NCI-H1092 (cell line): ENCODE measurements around the gene CUX1.
"Not testable (repeated sequence)": the region's sequence is repeated elsewhere in the genome, so short reads cannot be mapped to it uniquely, and the experiment has no call there.

Experiments
- DNase-seq: peaks from one replicate; lab custom pipeline; 2025; lab: John Stamatoyannopoulos, UW

The CUX1 gene

GRCh38 chr7:102312317-102312716 lies 494.9 kb downstream of the CUX1 start:
- DNase-seq = no peak

GRCh38 chr7:102313997-102314780 lies 496.8 kb downstream of the CUX1 start:
- DNase-seq = no peak

- DNase-seq = no peak
Observed at GRCh38 chr7:102317231-102318059, 500.0 kb downstream of the CUX1 start.

GRCh38 chr7:102318482-102318971 lies 501.1 kb downstream of the CUX1 start:
- DNase-seq = no peak

DNA sequence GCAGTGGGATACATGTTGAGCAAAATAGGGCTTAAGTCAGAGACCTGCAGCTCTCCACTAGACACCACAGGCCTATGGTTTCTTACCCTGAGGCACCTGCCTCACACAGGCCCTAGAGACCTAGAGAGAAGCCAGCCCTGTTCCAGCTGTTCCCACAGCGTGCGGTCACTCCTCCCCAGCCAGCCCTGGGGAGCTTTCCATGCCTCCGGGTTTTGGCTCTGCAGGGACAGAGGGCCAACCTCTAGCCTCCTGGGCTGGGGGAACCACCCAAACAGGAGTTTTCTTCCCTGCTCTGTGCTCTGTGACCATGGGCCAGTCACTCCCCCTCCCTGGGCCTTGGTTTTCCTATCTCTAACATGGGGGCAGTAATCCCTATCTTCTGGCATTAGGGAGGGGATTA lies 502.2 kb downstream of the CUX1 start:
- DNase-seq = no peak

DNA sequence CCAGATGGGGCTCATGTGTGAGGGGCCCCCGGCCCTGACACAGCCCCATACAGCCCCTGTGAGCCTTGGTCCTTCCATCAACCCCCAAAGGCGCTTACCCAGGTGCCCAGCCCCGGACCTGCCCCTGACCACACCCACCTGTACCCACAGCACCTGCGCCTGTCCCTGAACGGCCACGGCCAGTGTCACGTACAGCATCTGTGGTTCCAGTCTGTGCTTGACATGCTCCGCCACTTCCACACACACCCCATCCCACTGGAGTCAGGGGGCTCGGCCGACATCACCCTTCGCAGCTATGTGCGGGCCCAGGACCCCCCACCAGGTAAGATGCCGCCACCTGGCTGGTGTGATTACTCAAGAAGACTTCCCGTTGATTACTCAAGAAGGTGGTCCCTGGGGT lies 502.8 kb downstream of the CUX1 start:
- no peak for DNase-seq

DNA sequence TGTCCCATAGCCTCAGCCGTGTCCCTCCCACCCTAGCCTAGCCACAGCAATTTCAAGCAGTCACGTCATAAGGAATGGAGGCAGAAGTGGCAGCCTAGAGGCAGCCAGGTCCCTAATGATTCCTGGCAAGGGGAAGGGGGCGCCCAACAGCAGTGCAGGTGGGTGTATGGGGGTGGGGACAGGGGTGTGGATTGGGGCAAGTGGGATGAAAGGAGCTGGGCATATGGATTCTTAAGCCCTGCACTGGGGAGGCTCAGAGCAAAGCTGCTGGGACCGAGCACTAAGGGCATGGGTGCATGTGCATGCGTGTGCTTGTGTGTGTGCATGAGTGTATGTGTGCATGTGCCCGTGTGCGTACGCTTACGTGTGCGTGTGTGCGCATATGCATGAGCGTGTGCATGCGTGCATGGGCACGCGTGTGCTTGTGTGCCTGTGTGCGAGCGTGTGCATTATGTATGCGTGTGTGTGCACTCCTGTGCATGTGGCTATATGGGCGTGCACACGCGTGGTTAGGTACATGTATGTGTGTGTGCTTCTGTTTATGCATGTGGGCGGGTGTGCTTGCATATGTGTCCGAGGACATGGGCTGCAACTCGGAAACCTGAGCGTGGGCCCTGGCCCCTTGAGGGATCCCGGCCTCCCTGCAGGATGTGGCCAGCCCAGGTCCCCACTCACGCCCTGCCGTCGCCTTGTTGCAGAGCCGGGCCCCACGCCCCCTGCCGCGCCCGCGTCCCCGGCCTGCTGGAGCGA lies 503.4 kb downstream of the CUX1 start:
- no peak for DNase-seq

DNA sequence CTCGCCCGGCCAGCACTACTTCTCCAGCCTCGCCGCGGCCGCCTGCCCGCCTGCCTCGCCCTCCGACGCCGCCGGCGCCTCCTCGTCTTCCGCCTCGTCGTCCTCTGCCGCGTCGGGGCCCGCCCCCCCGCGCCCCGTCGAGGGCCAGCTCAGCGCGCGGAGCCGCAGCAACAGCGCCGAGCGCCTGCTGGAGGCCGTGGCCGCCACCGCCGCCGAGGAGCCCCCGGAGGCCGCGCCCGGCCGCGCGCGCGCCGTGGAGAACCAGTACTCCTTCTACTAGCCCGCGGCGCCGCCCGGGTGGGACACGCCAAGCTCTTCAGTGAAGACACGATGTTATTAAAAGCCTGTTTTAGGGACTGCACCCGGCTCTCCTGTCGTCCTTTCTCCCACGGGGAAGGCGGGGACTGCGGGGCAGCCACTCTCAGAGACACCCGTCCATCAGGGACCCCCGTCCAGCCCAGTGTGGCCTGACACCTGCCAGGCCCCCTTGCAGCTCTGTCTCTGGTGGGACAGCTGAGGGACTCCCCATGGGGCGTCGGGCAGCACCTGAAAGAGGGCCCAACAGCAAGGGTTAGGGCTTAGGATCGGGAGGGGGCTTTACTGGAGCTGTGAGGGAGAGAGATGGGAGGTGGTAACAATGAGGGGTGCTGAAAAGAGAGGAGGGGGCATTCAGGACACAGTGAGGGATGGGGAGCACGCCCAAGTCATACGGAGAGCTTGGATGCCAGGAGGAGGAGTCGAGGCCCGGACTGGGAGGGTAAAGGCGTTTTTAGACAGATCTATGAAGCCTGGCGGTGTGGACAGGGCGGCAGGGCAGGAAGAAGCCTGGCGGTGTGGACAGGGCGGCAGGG lies 504.1 kb downstream of the CUX1 start:
- no peak for DNase-seq

DNA sequence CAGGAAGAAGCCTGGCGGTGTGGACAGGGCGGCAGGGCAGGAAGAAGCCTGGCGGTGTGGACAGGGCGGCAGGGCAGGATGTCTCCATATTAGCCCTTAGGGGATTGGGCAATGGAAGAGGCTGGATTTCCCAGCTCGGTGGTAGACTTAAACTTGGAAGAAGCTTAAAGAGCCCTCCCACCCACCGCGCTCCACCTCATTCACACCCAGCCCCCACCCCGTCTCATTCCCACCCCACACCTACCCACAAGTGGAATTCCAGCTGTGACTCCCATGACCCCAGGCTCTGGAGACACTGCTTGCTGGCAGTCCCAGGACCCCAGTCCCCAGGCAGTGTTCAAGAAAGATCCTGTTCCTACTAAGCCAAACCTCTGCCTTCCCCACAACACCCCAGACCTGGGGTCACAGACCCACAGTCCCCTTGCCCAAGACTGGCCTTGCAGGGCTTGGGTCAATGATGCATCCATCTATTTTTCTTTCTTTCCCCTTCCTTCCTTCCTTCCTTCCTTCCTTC lies 504.8 kb downstream of the CUX1 start:
- DNase-seq = no peak

DNA sequence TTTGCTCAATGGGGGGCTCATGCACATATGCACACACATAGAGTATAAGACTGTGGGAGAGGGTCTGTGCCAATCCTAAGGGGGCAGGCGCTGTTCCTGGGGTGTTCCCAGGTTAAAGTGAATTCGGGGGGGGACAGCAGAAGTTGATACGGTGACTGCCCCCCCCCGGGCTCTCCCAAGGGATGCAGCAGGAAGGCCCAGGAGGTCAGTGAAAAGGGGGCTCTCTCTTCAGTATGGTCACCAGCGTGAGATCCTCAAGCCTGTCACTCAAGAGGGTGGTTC lies 506.4 kb downstream of the CUX1 start:
- DNase-seq = no peak

DNA sequence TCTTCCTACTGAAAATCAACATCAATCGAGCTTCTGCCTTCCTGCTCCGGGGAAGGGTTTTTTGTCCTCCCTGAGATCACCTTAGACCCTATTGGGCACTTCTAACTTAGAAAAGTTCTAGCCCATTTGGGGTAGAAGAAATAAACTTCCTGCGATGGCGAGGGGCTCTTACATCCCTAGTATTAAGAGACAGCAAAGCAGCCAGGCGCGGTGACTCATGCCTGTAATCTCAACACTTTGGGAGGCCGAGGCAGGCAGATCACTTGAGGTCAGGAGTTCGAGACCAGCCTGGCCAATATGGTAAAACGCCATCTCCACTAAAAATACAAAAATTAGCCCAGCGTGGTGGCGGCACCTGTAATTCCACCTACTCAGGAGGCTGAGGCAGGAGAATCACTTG lies 507.7 kb downstream of the CUX1 start:
- DNase-seq = not testable (repeated sequence)

GRCh38 chr7:102326157-102326889 lies 508.9 kb downstream of the CUX1 start:
- DNase-seq = no peak

DNA sequence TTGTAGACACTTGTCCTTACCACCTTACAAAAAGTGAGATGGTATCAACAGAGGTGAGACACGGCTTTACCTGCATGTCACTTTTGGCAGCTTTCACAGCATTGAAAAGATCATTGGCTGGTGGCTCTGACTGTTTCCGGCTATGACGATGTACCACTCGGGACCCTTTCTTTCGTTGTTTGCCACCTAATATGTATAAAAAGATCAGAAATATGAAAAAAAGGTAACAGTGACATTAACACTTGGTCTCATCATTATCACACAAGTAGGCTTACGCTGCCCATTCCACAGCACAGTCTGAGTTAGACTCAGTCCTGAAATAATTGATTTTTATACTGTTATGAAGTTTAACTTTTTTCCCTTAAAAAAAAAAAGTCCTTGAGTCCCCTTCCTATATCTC lies 509.8 kb downstream of the CUX1 start:
- not testable (repeated sequence) for DNase-seq

DNA sequence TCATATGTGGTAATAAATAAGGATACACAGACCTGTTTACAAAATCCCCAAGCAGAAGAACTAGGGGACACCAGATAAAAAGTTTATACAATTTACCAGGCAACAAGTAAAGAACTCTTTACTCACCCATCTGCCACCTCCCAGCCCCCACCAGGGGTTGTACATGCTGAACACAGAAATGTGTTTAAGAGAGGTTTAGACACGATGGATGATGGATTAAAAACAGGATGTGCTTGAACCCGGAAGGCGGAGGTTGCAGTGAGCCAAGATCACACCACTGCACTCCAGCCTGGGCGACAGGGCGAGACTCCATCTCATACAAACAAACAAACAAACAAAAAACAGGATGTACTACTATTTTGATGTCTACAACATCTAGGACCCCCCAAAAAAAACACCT lies 511.4 kb downstream of the CUX1 start:
- DNase-seq = not testable (repeated sequence)

- not testable (repeated sequence) for DNase-seq
Observed at GRCh38 chr7:102329366-102329765, 511.9 kb downstream of the CUX1 start.

- DNase-seq = not testable (repeated sequence)
Observed at GRCh38 chr7:102330666-102331460, 513.4 kb downstream of the CUX1 start.
